Measurements from ENCODE around the gene CCDC106.

GRCh38 chr19:55622242-55622969 is 25.6 kb upstream of the CCDC106 start:
- TF ChIP-seq CTCF (IDR thresholded peaks at IDR 0.05) (no peak), POLR2A (IDR thresholded peaks at IDR 0.05) (no peak)
